IMR-90 (cell line): ENCODE results near the gene CUL9. TPM values are rescaled to one million over a fixed set of nuclear protein-coding genes. Genes with fewer than 3 reads are reported as not detected.

ENCODE experiments used
- ATAC-seq: fragments of 200-7000 bp; cut with Tn5 transposase; 2 replicates; pipeline ENCODE4 v1.9.1; 2020; ENCODE audit warnings: low read depth, mild to moderate bottlenecking, moderate library complexity
- BruUV-seq: library from RNA; stranded (reverse); fragments of 400-500 nt; replicated peaks from 2 replicates; lab custom pipeline; 2021; lab: Mats Ljungman, UMichigan
- CTCF ChIA-PET: fragments of 300-600 bp; formaldehyde crosslinking; extraction: SDS; loops from one replicate; lab custom pipeline; 2021; ENCODE audit warnings: antibody characterized with exemption; lab: Yijun Ruan, JAX
- POLR2A ChIA-PET: fragments of 300-600 bp; sonication (Branson Sonifier 250); formaldehyde crosslinking; loops from one replicate; lab custom pipeline; 2022; ENCODE audit warnings: antibody characterized with exemption; ENCODE audit not compliant: unreplicated experiment; lab: Charles Lee
- DNase-seq: peaks from one replicate; pipeline ENCODE4 v3.0.0; 2013
- H2AFZ ChIP-seq: replicated peaks from 2 replicates; pipeline ENCODE3; 2013; ENCODE audit warnings: low read length, mild to moderate bottlenecking; ENCODE audit not compliant: poor library complexity
- H2AK5ac ChIP-seq: 2 replicates; pipeline ENCODE4 v1.6.1; 2013; ENCODE audit warnings: low read depth, low read length, inconsistent platforms
- H2AK9ac ChIP-seq: replicated peaks from 2 replicates; pipeline ENCODE3; 2013; ENCODE audit warnings: mild to moderate bottlenecking, low read depth, low read length, moderate library complexity; ENCODE audit not compliant: poor library complexity
- H2BK120ac ChIP-seq: 2 replicates; pipeline ENCODE4 v1.6.1; 2013; ENCODE audit warnings: low read depth, low read length, inconsistent platforms
- H2BK15ac ChIP-seq: 3 replicates; pipeline ENCODE4 v1.6.1; 2013; ENCODE audit warnings: low read depth, low read length, inconsistent platforms
- H2BK20ac ChIP-seq: 2 replicates; pipeline ENCODE4 v1.6.1; 2013; ENCODE audit warnings: low read depth, mild to moderate bottlenecking, inconsistent platforms, low read length, moderate library complexity
- H2BK5ac ChIP-seq: 2 replicates; pipeline ENCODE4 v1.6.1; 2013; ENCODE audit warnings: mild to moderate bottlenecking, low read depth, low read length, inconsistent platforms; ENCODE audit not compliant: poor library complexity, severe bottlenecking
- H3K14ac ChIP-seq: replicated peaks from 2 replicates; pipeline ENCODE4 v1.6.1; 2013; ENCODE audit warnings: low read depth, low read length, inconsistent platforms
- H3K18ac ChIP-seq: 2 replicates; pipeline ENCODE4 v1.6.1; 2013; ENCODE audit warnings: low read depth, low read length, control low read depth
- H3K23ac ChIP-seq: 2 replicates; pipeline ENCODE4 v1.6.1; 2013; ENCODE audit warnings: low read depth, low read length, inconsistent platforms
- H3K27ac ChIP-seq: 2 replicates; pipeline ENCODE4 v1.5.1; 2013; ENCODE audit warnings: mild to moderate bottlenecking, control low read depth, low read length; ENCODE audit not compliant: insufficient read depth
- H3K27me3 ChIP-seq: 2 replicates; pipeline ENCODE4 v1.6.1; 2013; ENCODE audit warnings: low read length; ENCODE audit not compliant: control insufficient read depth, insufficient read depth
- H3K36me3 ChIP-seq: 2 replicates; pipeline ENCODE4 v1.6.1; 2013; ENCODE audit warnings: low read length, mixed read lengths; ENCODE audit not compliant: control insufficient read depth, insufficient read depth
- H3K4ac ChIP-seq: 2 replicates; pipeline ENCODE4 v1.6.1; 2013; ENCODE audit warnings: low read depth, low read length, inconsistent platforms
- H3K4me1 ChIP-seq: 2 replicates; pipeline ENCODE4 v1.6.1; 2013; ENCODE audit warnings: low read length, mixed read lengths; ENCODE audit not compliant: control insufficient read depth, insufficient read depth
- H3K4me2 ChIP-seq: 2 replicates; pipeline ENCODE4 v1.6.1; 2013; ENCODE audit warnings: low read depth, mild to moderate bottlenecking, control low read depth, low read length, moderate library complexity
- H3K4me3 ChIP-seq: 2 replicates; pipeline ENCODE4 v1.5.1; 2013; ENCODE audit warnings: low read depth, mild to moderate bottlenecking, control low read depth, low read length, moderate library complexity; ENCODE audit not compliant: insufficient read depth
- H3K56ac ChIP-seq: 2 replicates; pipeline ENCODE4 v1.6.1; 2013; ENCODE audit warnings: low read length, inconsistent platforms; ENCODE audit not compliant: insufficient read depth; ENCODE audit errors: extremely low read depth
- H3K79me1 ChIP-seq, 2 experiments: 2 replicates each; pipeline ENCODE4 v1.6.1; 2013; ENCODE audit warnings: low read length in 2 of 2, inconsistent platforms in 1 of 2, low read depth in 1 of 2
- H3K9ac ChIP-seq: 2 replicates; pipeline ENCODE4 v1.6.1; 2013; ENCODE audit warnings: low read depth, low read length, control low read depth
- H3K9me1 ChIP-seq: 2 replicates; pipeline ENCODE4 v1.6.1; 2013; ENCODE audit warnings: low read length, inconsistent platforms; ENCODE audit not compliant: insufficient read depth
- H3K9me3 ChIP-seq: 2 replicates; pipeline ENCODE4 v1.6.1; 2013; ENCODE audit warnings: low read length; ENCODE audit not compliant: control insufficient read depth, insufficient read depth
- H4K20me1 ChIP-seq: 2 replicates; pipeline ENCODE4 v1.6.1; 2013; ENCODE audit warnings: low read length, inconsistent platforms; ENCODE audit not compliant: insufficient read depth
- H4K5ac ChIP-seq: 2 replicates; pipeline ENCODE4 v1.6.1; 2013; ENCODE audit warnings: mild to moderate bottlenecking, low read depth, low read length, control low read depth
- H4K8ac ChIP-seq, 2 experiments: 2 replicates each; pipeline ENCODE4 v1.6.1; 2013; ENCODE audit warnings: low read depth in 2 of 2, low read length in 2 of 2, control low read depth in 1 of 2, inconsistent platforms in 1 of 2
- H4K91ac ChIP-seq: 2 replicates; pipeline ENCODE4 v1.6.1; 2013; ENCODE audit warnings: low read depth, low read length, inconsistent platforms; ENCODE audit not compliant: insufficient read depth
- BHLHE40 ChIP-seq: fragments of 150-350 bp; IDR thresholded peaks from 2 replicates; pipeline ENCODE4 v1.6.1; 2016; ENCODE audit warnings: mild to moderate bottlenecking, low read depth, low read length
- CEBPB ChIP-seq: IDR thresholded peaks from 2 replicates; pipeline ENCODE4 v1.6.1; 2012; ENCODE audit warnings: low read depth, low read length, improper control_type of control experiment
- CHD1 ChIP-seq: IDR thresholded peaks from 2 replicates; pipeline ENCODE4 v1.6.1; 2012; ENCODE audit warnings: low read depth, low read length, improper control_type of control experiment
- FOS ChIP-seq: fragments of 150-350 bp; IDR thresholded peaks from 2 replicates; pipeline ENCODE4 v1.6.1; 2016; ENCODE audit warnings: low read depth, low read length
- MAFK ChIP-seq: IDR thresholded peaks from 2 replicates; pipeline ENCODE4 v1.6.1; 2012; ENCODE audit warnings: low read depth, low read length, improper control_type of control experiment
- MAZ ChIP-seq: IDR thresholded peaks from 2 replicates; pipeline ENCODE4 v1.6.1; 2012; ENCODE audit warnings: low read depth, mild to moderate bottlenecking, low read length, improper control_type of control experiment, moderate library complexity, borderline replicate concordance
- MXI1 ChIP-seq: IDR thresholded peaks from 2 replicates; pipeline ENCODE4 v1.6.1; 2012; ENCODE audit warnings: low read depth, mild to moderate bottlenecking, low read length, moderate library complexity, borderline replicate concordance
- NFE2L2 ChIP-seq: fragments of 150-350 bp; IDR thresholded peaks from 2 replicates; pipeline ENCODE4 v1.6.1; 2016; ENCODE audit warnings: low read depth, mild to moderate bottlenecking, low read length
- POLR2A ChIP-seq: IDR thresholded peaks from 2 replicates; pipeline ENCODE4 v1.6.1; 2012; ENCODE audit warnings: mild to moderate bottlenecking, low read depth, low read length
- RAD21 ChIP-seq: IDR thresholded peaks from 2 replicates; pipeline ENCODE4 v1.6.1; 2012; ENCODE audit warnings: low read length, improper control_type of control experiment
- RCOR1 ChIP-seq: IDR thresholded peaks from 2 replicates; pipeline ENCODE4 v1.6.1; 2012; ENCODE audit warnings: mild to moderate bottlenecking, low read length, improper control_type of control experiment; ENCODE audit not compliant: insufficient replicate concordance
- RFX5 ChIP-seq: IDR thresholded peaks from 2 replicates; pipeline ENCODE4 v1.8.0; 2012; ENCODE audit warnings: low read depth, mild to moderate bottlenecking, low read length, moderate library complexity
- SMC3 ChIP-seq: fragments of 150-350 bp; IDR thresholded peaks from 2 replicates; pipeline ENCODE4 v1.6.1; 2016; ENCODE audit warnings: low read depth, mild to moderate bottlenecking, antibody characterized with exemption, low read length, moderate library complexity
- WGBS, 2 experiments: methylation state at CpG; one replicate each; pipeline versions ENCODE4 v1.1.5 to v1.1.7; 2013; ENCODE audit warnings: missing lambda C conversion rate in 2 of 2; ENCODE audit not compliant: insufficient read length in 1 of 2; ENCODE audit errors: extremely low coverage in 2 of 2; 5-methylcytosine and 5-hydroxymethylcytosine counted together
- dilution Hi-C: fragments of 300-500 bp; cut with HindIII; formaldehyde crosslinking; loops from one replicate; pipeline ENCODE4 v1.14.3; 2018; ENCODE audit warnings: low sequenced_read_pairs; ENCODE audit not compliant: unreplicated experiment
- in situ Hi-C: fragments of 300-500 bp; cut with MboI; formaldehyde crosslinking; loops from 3 replicates; pipeline ENCODE4 v1.14.3; 2019; ENCODE audit warnings: low sequenced_read_pairs, inconsistent platforms, mixed read lengths
- intact Hi-C: fragments of 100-400 bp; cut with micrococcal nuclease; formaldehyde crosslinking; loops from 2 replicates; pipeline ENCODE4 v1.10.0; 2022
- polyA plus RNA-seq, 3 experiments: library from polyadenylated mRNA; depleted of rRNA; stranded (reverse); fragments of >200 nt; gene quantifications; 2 replicates each; pipeline ENCODE4 v1.2.3, GENCODE V29; 2012; ENCODE audit warnings: low replicate concordance in 1 of 3
- total RNA-seq: library from RNA; depleted of rRNA; stranded (reverse); fragments of >200 nt; gene quantifications from 2 replicates; pipeline ENCODE4 v1.2.3, GENCODE V29; 2012
- TF ChIP-seq, protein P1 (sequence below): conservative IDR thresholded peaks from 2 replicates; pipeline ENCODE4 v1.5.1; 2012; ENCODE audit warnings: mild to moderate bottlenecking, low read depth, low read length, improper control_type of control experiment
- TF ChIP-seq, protein P2 (sequence below): fragments of 150-350 bp; IDR thresholded peaks from 2 replicates; pipeline ENCODE4 v1.6.1; 2016; ENCODE audit warnings: low read depth, mild to moderate bottlenecking, low read length, moderate library complexity, borderline replicate concordance
- TF ChIP-seq, protein P3 (sequence below): fragments of 150-350 bp; IDR thresholded peaks from 2 replicates; pipeline ENCODE4 v1.6.1; 2017; ENCODE audit warnings: mild to moderate bottlenecking, antibody characterized with exemption, low read length, low read depth

The CUL9 gene
- total and polyA plus RNA-seq, 2 of the 4 experiments (the other 2 are of a cell fraction) = 7.7 to 19.5 TPM

DNA sequence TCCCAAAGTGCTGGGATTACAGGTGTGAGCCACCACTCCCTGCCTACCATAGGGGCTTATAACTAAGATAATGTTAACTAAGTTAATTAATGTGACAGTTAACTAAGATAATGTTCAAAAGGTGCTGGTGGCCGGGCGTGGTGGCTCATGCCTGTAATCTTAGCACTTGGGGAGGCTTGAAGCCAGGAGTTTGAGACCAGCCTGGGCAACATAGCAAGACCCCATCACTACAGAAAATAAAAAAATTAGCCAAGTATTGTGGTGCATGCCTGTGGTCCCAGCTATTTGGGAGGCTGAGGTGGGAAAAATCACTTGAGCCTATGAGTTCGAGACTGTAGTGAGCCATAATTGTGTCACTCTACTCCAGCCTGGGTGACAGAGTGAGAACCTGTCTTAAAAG lies 43.7 kb upstream of the CUL9 start:
- no peak overlapping the region for H2BK5ac ChIP-seq
- no peak overlapping the region for H2BK15ac ChIP-seq
- peaks cover 6% of the 10 kb centered on the region; the same call in 1 of the 2 replicates for H3K9me1 ChIP-seq
- H3K23ac ChIP-seq = no peak overlapping the region
- no peak overlapping the region for H4K91ac ChIP-seq
- no peak for TF ChIP-seq CHD1
- no peak for TF ChIP-seq MAFK
- TF ChIP-seq MXI1 = no peak
- TF ChIP-seq RFX5 = no peak
- TF ChIP-seq NFE2L2 = no peak
- TF ChIP-seq, protein P1, sequence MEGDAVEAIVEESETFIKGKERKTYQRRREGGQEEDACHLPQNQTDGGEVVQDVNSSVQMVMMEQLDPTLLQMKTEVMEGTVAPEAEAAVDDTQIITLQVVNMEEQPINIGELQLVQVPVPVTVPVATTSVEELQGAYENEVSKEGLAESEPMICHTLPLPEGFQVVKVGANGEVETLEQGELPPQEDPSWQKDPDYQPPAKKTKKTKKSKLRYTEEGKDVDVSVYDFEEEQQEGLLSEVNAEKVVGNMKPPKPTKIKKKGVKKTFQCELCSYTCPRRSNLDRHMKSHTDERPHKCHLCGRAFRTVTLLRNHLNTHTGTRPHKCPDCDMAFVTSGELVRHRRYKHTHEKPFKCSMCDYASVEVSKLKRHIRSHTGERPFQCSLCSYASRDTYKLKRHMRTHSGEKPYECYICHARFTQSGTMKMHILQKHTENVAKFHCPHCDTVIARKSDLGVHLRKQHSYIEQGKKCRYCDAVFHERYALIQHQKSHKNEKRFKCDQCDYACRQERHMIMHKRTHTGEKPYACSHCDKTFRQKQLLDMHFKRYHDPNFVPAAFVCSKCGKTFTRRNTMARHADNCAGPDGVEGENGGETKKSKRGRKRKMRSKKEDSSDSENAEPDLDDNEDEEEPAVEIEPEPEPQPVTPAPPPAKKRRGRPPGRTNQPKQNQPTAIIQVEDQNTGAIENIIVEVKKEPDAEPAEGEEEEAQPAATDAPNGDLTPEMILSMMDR = no peak
- TF ChIP-seq RCOR1 = no peak
- no peak for TF ChIP-seq CEBPB
- no peak for TF ChIP-seq POLR2A
- TF ChIP-seq, protein P2, sequence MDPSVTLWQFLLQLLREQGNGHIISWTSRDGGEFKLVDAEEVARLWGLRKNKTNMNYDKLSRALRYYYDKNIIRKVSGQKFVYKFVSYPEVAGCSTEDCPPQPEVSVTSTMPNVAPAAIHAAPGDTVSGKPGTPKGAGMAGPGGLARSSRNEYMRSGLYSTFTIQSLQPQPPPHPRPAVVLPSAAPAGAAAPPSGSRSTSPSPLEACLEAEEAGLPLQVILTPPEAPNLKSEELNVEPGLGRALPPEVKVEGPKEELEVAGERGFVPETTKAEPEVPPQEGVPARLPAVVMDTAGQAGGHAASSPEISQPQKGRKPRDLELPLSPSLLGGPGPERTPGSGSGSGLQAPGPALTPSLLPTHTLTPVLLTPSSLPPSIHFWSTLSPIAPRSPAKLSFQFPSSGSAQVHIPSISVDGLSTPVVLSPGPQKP = no peak
- no peak for TF ChIP-seq BHLHE40
- TF ChIP-seq FOS = no peak
- no peak for TF ChIP-seq RAD21
- TF ChIP-seq, protein P3, sequence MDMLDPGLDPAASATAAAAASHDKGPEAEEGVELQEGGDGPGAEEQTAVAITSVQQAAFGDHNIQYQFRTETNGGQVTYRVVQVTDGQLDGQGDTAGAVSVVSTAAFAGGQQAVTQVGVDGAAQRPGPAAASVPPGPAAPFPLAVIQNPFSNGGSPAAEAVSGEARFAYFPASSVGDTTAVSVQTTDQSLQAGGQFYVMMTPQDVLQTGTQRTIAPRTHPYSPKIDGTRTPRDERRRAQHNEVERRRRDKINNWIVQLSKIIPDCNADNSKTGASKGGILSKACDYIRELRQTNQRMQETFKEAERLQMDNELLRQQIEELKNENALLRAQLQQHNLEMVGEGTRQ = no peak
- no peak for TF ChIP-seq MAZ
- TF ChIP-seq SMC3 = no peak
- H3K4ac ChIP-seq = no peak overlapping the region
- H2AK9ac ChIP-seq = no peak overlapping the region
- BruUV-seq = no TSS peak
- H3K9me3 ChIP-seq = no peaks in the 10 kb centered on the region
- no peak overlapping the region for H3K9ac ChIP-seq
- ATAC-seq = no peak
- no peak overlapping the region for H2AFZ ChIP-seq
- no peak overlapping the region for H3K4me3 ChIP-seq
- H3K18ac ChIP-seq = no peak overlapping the region
- DNase-seq = no peak
- no peak overlapping the region for H3K4me2 ChIP-seq
- H2BK120ac ChIP-seq = no peak overlapping the region
- H4K5ac ChIP-seq = no peak overlapping the region
- H4K8ac ChIP-seq = no peak overlapping the region
- peaks cover 29% of the 10 kb centered on the region; the same call in 1 of the 2 replicates for H3K36me3 ChIP-seq
- CTCF ChIA-PET = no interaction called here
- H3K56ac ChIP-seq = no peak overlapping the region
- no peak overlapping the region for H2BK20ac ChIP-seq
- POLR2A ChIA-PET = no interaction called here
- H3K14ac ChIP-seq = no peak overlapping the region
- peaks cover 3% of the 10 kb centered on the region for H3K4me1 ChIP-seq
- dilution Hi-C loops (no loop called here), in situ Hi-C loops (no loop called here), intact Hi-C loops (no loop called here)
- no peaks in the 10 kb centered on the region; the same call in 1 of the 2 replicates for H4K20me1 ChIP-seq
- H3K27me3 ChIP-seq = no peaks in the 10 kb centered on the region
- H3K27ac ChIP-seq = no peak overlapping the region
- H2AK5ac ChIP-seq = no peak overlapping the region
- H3K79me1 ChIP-seq = peaks cover 3 to 5% of the 10 kb centered on the region in 2 experiments; a peak in 2 of 4 replicates
- 100% methylated on average over 1 of the region's 3 CpGs; no CpG with 5 or more reads in 1 of the 2 experiments for WGBS, 2 experiments
